Adrenal gland (tissue), 12 donors: ENCODE data around the gene HSDL1. TPM values are rescaled to one million over a fixed set of nuclear protein-coding genes. Genes with fewer than 3 reads are reported as not detected.

Experiments
- DNase-seq, 7 donors: peaks; one replicate each; pipeline ENCODE4 v3.0.0-alpha.2; 2019 to 2020
- H3K27ac ChIP-seq, 5 donors: fragments of 200-600 bp; sonication (generic) in 4 of 5; 1 replicate in 3 of 5; 2 replicates in 2 of 5; pipeline versions ENCODE4 v1.5.1 to v1.8.0; 2016 to 2020; ENCODE audit warnings: mild to moderate bottlenecking in 1 of 5
- H3K27me3 ChIP-seq: fragments of 200-600 bp; 2 replicates; pipeline ENCODE4 v1.8.0; 2021
- H3K36me3 ChIP-seq, 2 donors: fragments of 200-600 bp; replicated peaks in 1 of 2; 1 replicate in 1 of 2; 2 replicates in 1 of 2; pipeline versions ENCODE4 v1.5.1 to v1.8.0; 2018 to 2022
- H3K4me1 ChIP-seq, 2 donors: fragments of 200-600 bp; replicated peaks in 1 of 2; 1 replicate in 1 of 2; 2 replicates in 1 of 2; pipeline versions ENCODE4 v1.5.1 to v1.8.0; 2018 to 2021
- H3K4me3 ChIP-seq, 4 donors: fragments of 200-600 bp; sonication (generic) in 3 of 4; one replicate each; pipeline ENCODE4 v1.5.1; 2016 to 2018
- H3K9me3 ChIP-seq, 3 donors: fragments of 200-600 bp; sonication (generic) in 1 of 3; replicated peaks in 1 of 3; 1 replicate in 2 of 3; 2 replicates in 1 of 3; pipeline versions ENCODE4 v1.5.1 to v1.8.0; 2016 to 2021
- CTCF ChIP-seq, 6 experiments: fragments of 450-650 bp in 4 of 6; fragments of 200-600 bp in 2 of 6; sonication (generic) in 1 of 6; IDR thresholded peaks; 1 replicate in 5 of 6; 2 replicates in 1 of 6; pipeline versions ENCODE4 v1.5.1 to v1.8.0; 2016 to 2021; ENCODE audit warnings: antibody characterized with exemption in 6 of 6, mild to moderate bottlenecking in 2 of 6, moderate library complexity in 1 of 6
- POLR2A ChIP-seq, 2 donors: fragments of 450-650 bp; IDR thresholded peaks; one replicate each; pipeline ENCODE4 v1.6.1; 2017; ENCODE audit warnings: antibody characterized with exemption in 2 of 2, mild to moderate bottlenecking in 2 of 2, moderate library complexity in 1 of 2
- WGBS, 4 donors: extraction: QIAGEN DNeasy Blood & Tissue Kit in 2 of 4; methylation state at CpG; one replicate each; pipeline versions ENCODE4 v1.1.5 to v1.1.7; 2013 to 2017; 5-methylcytosine and 5-hydroxymethylcytosine counted together
- intact Hi-C, 2 donors: fragments of 100-400 bp; cut with DNase I; formaldehyde crosslinking; loops; one replicate each; pipeline versions ENCODE4 v1.14.1 to v1.15.0; 2022 to 2023
- polyA plus RNA-seq, 3 donors: library from polyadenylated mRNA; stranded (reverse); fragments of 200-250 nt in 2 of 3; fragments of 350-450 nt in 1 of 3; fragmentation: Illumina TruSeq in 1 of 3; extraction: RNeasy Lipid Tissue Mini Kit (QIAGEN cat#74804) in 1 of 3; gene quantifications; one replicate each; pipeline ENCODE4 v1.2.3, GENCODE V29; 2013 to 2014
- total RNA-seq, 9 donors: library from RNA; depleted of rRNA in 4 of 9; stranded (reverse); fragments of >200 nt in 4 of 9; fragments of 120-200 nt in 1 of 9; fragmentation: NEBNext Ultra II Directional in 1 of 9; extraction: Animal tissue kit (Norgen Biotek cat#: 25700) in 1 of 9; gene quantifications; one replicate each; pipeline versions ENCODE4 v1.1.0 to v1.2.4, GENCODE V29; 2013 to 2023
- donor health status: healthy with polysubstance abuse.
- donor health status: Bipolar disorder and iron deficiency.
- donor health status: DM: yes; HTN: yes; CAD: no.
- donor health status: DM: no; HTN: no; CAD: no.
- donor health status: DM: no; HTN: no; CAD: no.
- donor health status: DM: yes; HTN: yes; CAD: no.

Gene HSDL1
- total and polyA plus RNA-seq, 12 donors, result 18.8 to 122 (median 31.5) TPM

GRCh38 chr16:84191466-84191865 lies 46.5 kb upstream of the HSDL1 start:
- H3K4me3 ChIP-seq, result no peak overlapping the region
- H3K27ac ChIP-seq, result no peak overlapping the region
- no peaks in the 10 kb centered on the region for H3K4me1 ChIP-seq
- H3K27me3 ChIP-seq, result no peaks in the 10 kb centered on the region
- no peaks in the 10 kb centered on the region for H3K36me3 ChIP-seq
- no peaks in the 10 kb centered on the region for H3K9me3 ChIP-seq
- 78 to 93% (median 90%) methylated on average over 7 to 16 of the region's 16 CpGs for WGBS, 4 donors
- intact Hi-C loops, result no loop called here
- DNase-seq, result no peak
- TF ChIP-seq CTCF (IDR thresholded peaks at IDR 0.05) (no peak), POLR2A (IDR thresholded peaks at IDR 0.05) (no peak)

- no peak within 1 kb of the TSS for H3K4me3 ChIP-seq
- H3K36me3 ChIP-seq, result no peaks in the 10 kb centered on the region
- no peaks in the 10 kb centered on the region for H3K27me3 ChIP-seq
- no peak within 1 kb of the TSS for H3K27ac ChIP-seq
- intact Hi-C loops, result no loop called here
- TF ChIP-seq POLR2A (IDR thresholded peaks at IDR 0.05) (no peak), CTCF (IDR thresholded peaks at IDR 0.05) (no peak)
- WGBS, 4 donors, result 80 to 90% (median 89%) methylated on average over 7 to 47 of the region's 47 CpGs
- no peaks in the 10 kb centered on the region for H3K9me3 ChIP-seq
- no peak for DNase-seq
- H3K4me1 ChIP-seq, result peaks cover 4 to 6% of the 10 kb centered on the region in 2 donors
Measured at GRCh38 chr16:84190731-84191388, 45.9 kb upstream of the HSDL1 start, which contains the start of gene ADAD2. Gene ADAD2 (plus strand): TSS chr16:84191157. CDS start chr16:84191231, 74 bp downstream.

- peak within 1 kb of the TSS in 4 of 5 donors; percentile 7 to 79 (median 50) for H3K27ac ChIP-seq
- H3K9me3 ChIP-seq, result no peaks in the 10 kb centered on the region
- WGBS, 4 donors, result 2 to 11% (median 7%) methylated on average over 9 to 55 of the region's 55 CpGs
- H3K4me3 ChIP-seq, result peak within 1 kb of the TSS; percentile 24 to 89 (median 68)
- peaks cover 8 to 16% of the 10 kb centered on the region in 2 donors for H3K4me1 ChIP-seq
- peaks cover 0 to 15% of the 10 kb centered on the region in 2 donors for H3K36me3 ChIP-seq
- peak in 1 of 2 donors; percentile 28 for TF ChIP-seq POLR2A (IDR thresholded peaks at IDR 0.05)
- peak; percentile 80 to 96 (median 92) for TF ChIP-seq CTCF (IDR thresholded peaks at IDR 0.05)
- intact Hi-C loops, result loop anchor here in 1 of 2 donors (10.0 kb wide), 2 partner anchors 102 to 222 kb away; partner anchors contain the start of gene NECAB2
- H3K27me3 ChIP-seq, result no peaks in the 10 kb centered on the region
- peak; percentile 87 to 98 (median 93) for DNase-seq
Measured at GRCh38 chr16:84186685-84187437, 41.9 kb upstream of the HSDL1 start, which contains the start of gene TAF1C. Gene TAF1C (minus strand): TSS chr16:84187057. CDS start chr16:84184988, 2,069 bp downstream.

GRCh38 chr16:84184775-84185174 lies 39.8 kb upstream of the HSDL1 start:
- H3K36me3 ChIP-seq, result peaks cover 0 to 36% of the 10 kb centered on the region in 2 donors
- DNase-seq, result peak in 3 of 7 donors; percentile 50 to 71 (median 66)
- peak overlapping the region in 1 of 5 donors; percentile 32 for H3K27ac ChIP-seq
- no peak overlapping the region for H3K4me3 ChIP-seq
- WGBS, 4 donors, result 46 to 67% (median 57%) methylated on average over 9 to 10 of the region's 10 CpGs
- peaks cover 8 to 16% of the 10 kb centered on the region in 2 donors for H3K4me1 ChIP-seq
- TF ChIP-seq CTCF (IDR thresholded peaks at IDR 0.05) (no peak), POLR2A (IDR thresholded peaks at IDR 0.05) (no peak)
- no peaks in the 10 kb centered on the region for H3K9me3 ChIP-seq
- intact Hi-C loops, result loop anchor here (5.0 to 10.0 kb wide), 3 partner anchors 100 to 227 kb away; partner anchors contain the start of gene NECAB2 (in 1 of the 2)
- H3K27me3 ChIP-seq, result no peaks in the 10 kb centered on the region
